K562 (cell line): ENCODE results near the gene SIAE. TPM values are rescaled to one million over a fixed set of nuclear protein-coding genes. Genes with fewer than 3 reads are reported as not detected.

Source experiments
- ATAC-seq: fragments of 200-7000 bp; cut with Tn5 transposase; 3 replicates; pipeline ENCODE4 v1.9.1; 2020; ENCODE audit warnings: moderate library complexity
- BruUV-seq: library from RNA; stranded (reverse); fragments of 400-500 nt; replicated peaks from 2 replicates; lab custom pipeline; 2021; lab: Mats Ljungman, UMichigan
- CTCF ChIA-PET: fragments of 300-600 bp; formaldehyde crosslinking; extraction: SDS; loops from one replicate; lab custom pipeline; 2021; ENCODE audit warnings: low intra/inter-chr PET ratio; lab: Yijun Ruan, JAX
- POLR2A ChIA-PET: fragments of 300-600, 350-650 bp; sonication (Branson Sonifier 250); formaldehyde crosslinking; extraction: SDS; loops from one replicate; lab custom pipeline; 2021; ENCODE audit warnings: antibody characterized with exemption, inconsistent platforms; lab: Yijun Ruan, JAX
- DNase-seq, 4 experiments: peaks; one replicate each; pipeline versions ENCODE4 v3.0.0 to v3.0.0-alpha.2; 2011 to 2018; ENCODE audit warnings: low spot score in 3 of 4, mixed read lengths in 3 of 4; ENCODE audit errors: extremely low read depth in 1 of 4
- FAIRE-seq: peaks from 2 replicates; lab custom pipeline; 2011; peaks lifted over from hg19 to GRCh38; lab: Jason Lieb, UNC
- H2AFZ ChIP-seq: 2 replicates; pipeline ENCODE4 v1.6.0; 2011; ENCODE audit warnings: low read depth, low read length, control low read depth, inconsistent platforms
- H3K27ac ChIP-seq: fragments of 200-600 bp; 3 replicates; pipeline ENCODE4 v1.8.0; 2011; ENCODE audit warnings: low read depth, mild to moderate bottlenecking, control low read depth, inconsistent platforms, low read length, moderate library complexity, mixed read lengths; ENCODE audit errors: extremely low read depth
- H3K27me3 ChIP-seq, 2 experiments: fragments of 300-600 bp in 1 of 2; 2 replicates in 1 of 2; 3 replicates in 1 of 2; pipeline versions ENCODE4 v1.6.0 to v1.8.0; 2011; ENCODE audit warnings: inconsistent platforms in 2 of 2, low read length in 2 of 2, mild to moderate bottlenecking in 1 of 2, mixed read lengths in 1 of 2, moderate library complexity in 1 of 2; ENCODE audit not compliant: control insufficient read depth in 2 of 2, insufficient read depth in 2 of 2
- H3K36me3 ChIP-seq: fragments of 300-600 bp; 3 replicates; pipeline ENCODE4 v1.8.0; 2011; ENCODE audit warnings: mild to moderate bottlenecking, low read length, inconsistent platforms; ENCODE audit not compliant: control insufficient read depth, insufficient read depth
- H3K4me1 ChIP-seq, 2 experiments: fragments of 200-600 bp in 1 of 2; replicated peaks in 1 of 2; 2 replicates in 1 of 2; 3 replicates in 1 of 2; pipeline versions ENCODE4 v1.5.1 to v1.8.0; 2011; ENCODE audit warnings: inconsistent platforms in 2 of 2, low read length in 2 of 2, mild to moderate bottlenecking in 1 of 2, mixed read lengths in 1 of 2, moderate library complexity in 1 of 2; ENCODE audit not compliant: control insufficient read depth in 2 of 2, insufficient read depth in 2 of 2
- H3K4me2 ChIP-seq: 2 replicates; pipeline ENCODE4 v1.6.1; 2011; ENCODE audit warnings: low read length, control low read depth, inconsistent platforms, mixed read lengths; ENCODE audit not compliant: insufficient read depth
- H3K4me3 ChIP-seq: fragments of 200-600 bp; sonication (generic), shearing (Covaris generic); 2 replicates; pipeline ENCODE4 v1.5.1; 2016; ENCODE audit warnings: control low read depth, inconsistent platforms
- H3K79me2 ChIP-seq: fragments of 200-600 bp; 3 replicates; pipeline ENCODE4 v1.8.0; 2011; ENCODE audit warnings: low read length, inconsistent platforms; ENCODE audit not compliant: control insufficient read depth, insufficient read depth
- H3K9ac ChIP-seq, 2 experiments: 2 replicates each; pipeline versions ENCODE4 v1.6.0 to v1.6.1; 2011; ENCODE audit warnings: low read depth in 2 of 2, low read length in 2 of 2, control low read depth in 1 of 2, inconsistent platforms in 1 of 2, mild to moderate bottlenecking in 1 of 2, mixed read lengths in 1 of 2; ENCODE audit not compliant: insufficient read depth in 1 of 2
- H3K9me1 ChIP-seq: one replicate; pipeline ENCODE4 v1.6.0; 2011; ENCODE audit warnings: inconsistent platforms, mild to moderate bottlenecking, low read length, moderate library complexity; ENCODE audit not compliant: control insufficient read depth, insufficient read depth
- H3K9me3 ChIP-seq: replicated peaks from 2 replicates; pipeline ENCODE4 v1.5.1; 2011; ENCODE audit warnings: low read depth, low read length, inconsistent platforms; ENCODE audit not compliant: control insufficient read depth, insufficient read depth
- H4K20me1 ChIP-seq: replicated peaks from 2 replicates; pipeline ENCODE4 v1.6.1; 2011; ENCODE audit warnings: low read length, inconsistent platforms, mixed read lengths; ENCODE audit not compliant: control insufficient read depth, insufficient read depth
- FOXA3 ChIP-seq, 2 experiments: fragments of 450-650 bp in 1 of 2; sonication (generic) in 1 of 2; formaldehyde crosslinking; IDR thresholded peaks in 1 of 2; conservative IDR thresholded peaks in 1 of 2; 2 replicates each; pipeline versions ENCODE4 v1.4.0 to v1.8.0; 2020 to 2022; ENCODE audit warnings: mild to moderate bottlenecking in 2 of 2, missing genetic modification reagents in 1 of 2
- HDAC2 ChIP-seq: fragments of 450-650 bp; IDR thresholded peaks from 2 replicates; pipeline ENCODE4 v1.6.1; 2016; ENCODE audit warnings: mild to moderate bottlenecking
- OTX1 ChIP-seq: fragments of 450-650 bp; formaldehyde crosslinking; IDR thresholded peaks from 2 replicates; pipeline ENCODE4 v1.4.0; 2022; ENCODE audit warnings: mild to moderate bottlenecking
- SREBF2 ChIP-seq: sonication (generic); formaldehyde crosslinking; IDR thresholded peaks from 2 replicates; pipeline ENCODE4 v1.4.0; 2020; ENCODE audit warnings: mild to moderate bottlenecking, missing genetic modification reagents
- WGBS: fragments of 100-300 bp; shearing (Covaris generic); methylation state at CpG from one replicate; pipeline ENCODE4 v1.1.6; 2016; ENCODE audit warnings: low coverage, mixed read lengths; ENCODE audit not compliant: insufficient coverage; ENCODE audit errors: missing lambda C conversion rate; 5-methylcytosine and 5-hydroxymethylcytosine counted together
- in situ Hi-C: fragments of 300-500 bp; cut with MboI; formaldehyde crosslinking; loops from 4 replicates; pipeline ENCODE4 v1.15.0; 2018; ENCODE audit warnings: inconsistent platforms, mixed read lengths
- intact Hi-C: fragments of 100-400 bp; cut with micrococcal nuclease; formaldehyde crosslinking; loops from 2 replicates; pipeline ENCODE4 v1.14.2; 2022
- polyA plus RNA-seq, 8 experiments: library from polyadenylated mRNA; depleted of rRNA in 4 of 8; stranded (reverse) in 5 of 8; unstranded in 3 of 8; fragments of >200 nt; fragmentation: Nextera tagmentation in 2 of 8; fragmentation: Illumina TruSeq in 1 of 8; extraction: Ambion mirVana in 2 of 8; extraction: Trizol in 1 of 8; gene quantifications; 2 replicates each; pipeline versions ENCODE4 v1.2.1 to v1.2.3, GENCODE V29; 2011 to 2014; ENCODE audit warnings: inconsistent platforms in 1 of 8, missing spikeins in 1 of 8
- small RNA-seq: library from RNA; depleted of rRNA; stranded (forward); fragments of <200 nt; gene quantifications from one replicate; pipeline ENCODE3, GENCODE V24; 2014
- total RNA-seq, 7 experiments: library from RNA; depleted of rRNA in 6 of 7; stranded (reverse); fragments of >200 nt in 6 of 7; fragmentation: Illumina TruSeq in 2 of 7; extraction: Trizol in 2 of 7; gene quantifications; 2 replicates each; pipeline versions ENCODE4 v1.2.1 to v1.2.3, GENCODE V29; 2011 to 2021; ENCODE audit warnings: low replicate concordance in 1 of 7

Gene SIAE
- total and polyA plus RNA-seq, 9 of the 15 experiments (the other 6 are each of a cell fraction or from before 2014, with no cell fraction given) = 0.89 to 9.6 (median 3.7) TPM

DNA sequence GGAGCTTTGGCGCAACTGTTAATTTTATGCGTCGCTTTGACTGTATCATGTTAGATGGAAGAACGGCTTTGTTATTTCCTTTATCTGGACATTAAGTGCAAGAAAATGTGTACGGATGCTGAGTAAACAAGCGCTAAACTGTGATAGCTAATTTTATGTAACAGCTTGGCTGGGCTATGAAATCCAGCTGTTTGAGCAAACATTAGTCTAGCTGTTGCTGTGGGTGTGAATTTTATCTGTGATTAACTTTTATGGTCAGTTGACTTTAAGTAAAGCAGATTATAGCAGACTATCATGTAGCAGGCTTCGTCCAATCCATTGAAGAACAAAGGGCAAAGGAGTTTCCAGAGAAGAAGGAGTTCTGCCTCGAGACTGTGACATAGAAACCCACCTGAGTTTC, 89.8 kb downstream of the SIAE start:
- no TSS peak for BruUV-seq
- H3K4me3 ChIP-seq = no peak overlapping the region
- 42% methylated on average over 8 of the region's 8 CpGs for WGBS
- no peaks in the 10 kb centered on the region for H3K79me2 ChIP-seq
- intact Hi-C loops = loop anchor here (10.0 kb wide), 1 partner anchor 389 kb away; no protein-coding TSS in a partner anchor
- CTCF ChIA-PET = interaction anchor here (0.8 kb wide), 1 partner anchor 476 kb away, joined by 3 read pairs; no protein-coding TSS in a partner anchor
- H3K4me1 ChIP-seq = peaks cover 0 to 5% of the 10 kb centered on the region in 2 experiments; a peak in 2 of 5 replicates
- H3K4me2 ChIP-seq = no peak overlapping the region
- no peaks in the 10 kb centered on the region for H4K20me1 ChIP-seq
- no peaks in the 10 kb centered on the region for H3K27me3 ChIP-seq
- no peaks in the 10 kb centered on the region for H3K36me3 ChIP-seq
- TF ChIP-seq OTX1 (CRISPR knock-in tag) (no peak), SREBF2 (CRISPR knock-in tag) (no peak), HDAC2 (no peak), FOXA3 (CRISPR knock-in tag; conservative IDR thresholded peaks at IDR 0.05 in 1 of 2, IDR thresholded peaks at IDR 0.05 in 1 of 2) (peak in 1 of 2 experiments; percentile 35; a peak in 1 of 4 replicates)
- DNase-seq (no peak), FAIRE-seq (no peak), ATAC-seq (no peak)
- H2AFZ ChIP-seq = no peak overlapping the region
- no peaks in the 10 kb centered on the region for H3K9me1 ChIP-seq
- POLR2A ChIA-PET = interaction anchor here (0.8 kb wide), 1 partner anchor 15 kb away, joined by 3 read pairs; no protein-coding TSS in a partner anchor
- in situ Hi-C loops = loop anchor here (25.0 kb wide), 1 partner anchor 521 kb away; no protein-coding TSS in a partner anchor
- no peaks in the 10 kb centered on the region for H3K9me3 ChIP-seq
- no peak overlapping the region for H3K9ac ChIP-seq
- H3K27ac ChIP-seq = no peak overlapping the region

Small RNA genes lying within 50 kb of the gene (small RNA-seq; reads per million reads assigned to genes)
- gene RNA5SP352 = not detected

Other genes starting within 250 kb of the SIAE start
Only the 7 nearest of the 14 such genes appear.
- gene OR8A1, start 103.7 kb downstream of the SIAE start, total RNA-seq (2014; rRNA removed) = 0.27 and 0.33 TPM in 2 replicates
- gene OR8A1, start 103.7 kb downstream of the SIAE start, total RNA-seq (2014; rRNA removed; fragmentation: Illumina TruSeq; extraction: Trizol) = 1.5 and 2.0 TPM in 2 replicates
- 2.3 and 2.7 TPM in 2 replicates for gene OR8A1, start 103.7 kb downstream of the SIAE start, total RNA-seq (2015; rRNA removed; fragmentation: Illumina TruSeq; extraction: Trizol)
- 1.4 and 1.7 TPM in 2 replicates for gene OR8A1, start 103.7 kb downstream of the SIAE start, total RNA-seq (2021)
- gene OR8A1, start 103.7 kb downstream of the SIAE start, polyA plus RNA-seq (2011; rRNA removed) = 1.5 and 2.6 TPM in 2 replicates
- 1.4 and 1.9 TPM in 2 replicates for gene OR8A1, start 103.7 kb downstream of the SIAE start, polyA plus RNA-seq (2014; fragmentation: Illumina TruSeq; extraction: Trizol)
- gene OR8A1, start 103.7 kb downstream of the SIAE start, polyA plus RNA-seq (2014; fragmentation: Nextera tagmentation; extraction: Ambion mirVana) = under 1 TPM; 0.48 to 0.63 TPM
- 0.46 and 1.0 TPM in 2 replicates for gene OR8A1, start 103.7 kb downstream of the SIAE start, polyA plus RNA-seq (2014; rRNA removed)
- 0.09 and 0.16 TPM in 2 replicates for gene PANX3, start 62.3 kb downstream of the SIAE start, total RNA-seq (2014; rRNA removed)
- gene PANX3, start 62.3 kb downstream of the SIAE start, total RNA-seq (2014; rRNA removed; fragmentation: Illumina TruSeq; extraction: Trizol) = 0.19 and 0.47 TPM in 2 replicates
- gene PANX3, start 62.3 kb downstream of the SIAE start, total RNA-seq (2015; rRNA removed; fragmentation: Illumina TruSeq; extraction: Trizol) = 0.40 and 0.49 TPM in 2 replicates
- gene PANX3, start 62.3 kb downstream of the SIAE start, total RNA-seq (2021) = 0.18 and 0.42 TPM in 2 replicates
- gene PANX3, start 62.3 kb downstream of the SIAE start, polyA plus RNA-seq (2011; rRNA removed) = 0.39 and 0.53 TPM in 2 replicates
- 0.47 and 0.68 TPM in 2 replicates for gene PANX3, start 62.3 kb downstream of the SIAE start, polyA plus RNA-seq (2014; fragmentation: Illumina TruSeq; extraction: Trizol)
- under 1 TPM; 0.11 to 0.30 TPM for gene PANX3, start 62.3 kb downstream of the SIAE start, polyA plus RNA-seq (2014; fragmentation: Nextera tagmentation; extraction: Ambion mirVana)
- gene PANX3, start 62.3 kb downstream of the SIAE start, polyA plus RNA-seq (2014; rRNA removed) = 0.22 and 0.69 TPM in 2 replicates
- 16.3 and 23.4 TPM in 2 replicates for gene TBRG1, start 50.9 kb downstream of the SIAE start, total RNA-seq (2014; rRNA removed)
- gene TBRG1, start 50.9 kb downstream of the SIAE start, total RNA-seq (2014; rRNA removed; fragmentation: Illumina TruSeq; extraction: Trizol) = 16.0 and 19.7 TPM in 2 replicates
- gene TBRG1, start 50.9 kb downstream of the SIAE start, total RNA-seq (2015; rRNA removed; fragmentation: Illumina TruSeq; extraction: Trizol) = 20.2 and 20.5 TPM in 2 replicates
- 21.0 and 25.2 TPM in 2 replicates for gene TBRG1, start 50.9 kb downstream of the SIAE start, total RNA-seq (2021)
- 24.0 and 30.0 TPM in 2 replicates for gene TBRG1, start 50.9 kb downstream of the SIAE start, polyA plus RNA-seq (2011; rRNA removed)
- 20.4 and 20.5 TPM in 2 replicates for gene TBRG1, start 50.9 kb downstream of the SIAE start, polyA plus RNA-seq (2014; fragmentation: Illumina TruSeq; extraction: Trizol)
- 10 to 100 TPM in 1 of 2 experiments, 1 to 10 TPM in 1; 8.7 to 11.5 TPM for gene TBRG1, start 50.9 kb downstream of the SIAE start, polyA plus RNA-seq (2014; fragmentation: Nextera tagmentation; extraction: Ambion mirVana)
- 20.3 and 28.7 TPM in 2 replicates for gene TBRG1, start 50.9 kb downstream of the SIAE start, polyA plus RNA-seq (2014; rRNA removed)
- gene SPA17, start 165 bp upstream of the SIAE start, total RNA-seq (2014; rRNA removed) = 6.8 and 10.6 TPM in 2 replicates
- 16.7 and 19.6 TPM in 2 replicates for gene SPA17, start 165 bp upstream of the SIAE start, total RNA-seq (2014; rRNA removed; fragmentation: Illumina TruSeq; extraction: Trizol)
- 15.9 and 16.1 TPM in 2 replicates for gene SPA17, start 165 bp upstream of the SIAE start, total RNA-seq (2015; rRNA removed; fragmentation: Illumina TruSeq; extraction: Trizol)
- gene SPA17, start 165 bp upstream of the SIAE start, total RNA-seq (2021) = 5.7 and 6.0 TPM in 2 replicates
- 9.4 and 19.3 TPM in 2 replicates for gene SPA17, start 165 bp upstream of the SIAE start, polyA plus RNA-seq (2011; rRNA removed)
- gene SPA17, start 165 bp upstream of the SIAE start, polyA plus RNA-seq (2014; fragmentation: Illumina TruSeq; extraction: Trizol) = 19.2 and 19.5 TPM in 2 replicates
- gene SPA17, start 165 bp upstream of the SIAE start, polyA plus RNA-seq (2014; fragmentation: Nextera tagmentation; extraction: Ambion mirVana) = 1 to 10 TPM; 9.0 to 9.9 TPM
- gene SPA17, start 165 bp upstream of the SIAE start, polyA plus RNA-seq (2014; rRNA removed) = 12.6 and 14.0 TPM in 2 replicates
- 2.0 and 3.8 TPM in 2 replicates for gene NRGN, start 66.2 kb upstream of the SIAE start, total RNA-seq (2014; rRNA removed)
- 0.29 and 0.61 TPM in 2 replicates for gene NRGN, start 66.2 kb upstream of the SIAE start, total RNA-seq (2014; rRNA removed; fragmentation: Illumina TruSeq; extraction: Trizol)
- 0.72 and 1.3 TPM in 2 replicates for gene NRGN, start 66.2 kb upstream of the SIAE start, total RNA-seq (2015; rRNA removed; fragmentation: Illumina TruSeq; extraction: Trizol)
- 6.8 and 7.8 TPM in 2 replicates for gene NRGN, start 66.2 kb upstream of the SIAE start, total RNA-seq (2021)
- gene NRGN, start 66.2 kb upstream of the SIAE start, polyA plus RNA-seq (2011; rRNA removed) = 3.4 and 4.1 TPM in 2 replicates
- gene NRGN, start 66.2 kb upstream of the SIAE start, polyA plus RNA-seq (2014; fragmentation: Illumina TruSeq; extraction: Trizol) = 3.5 and 4.5 TPM in 2 replicates
- not detected for gene NRGN, start 66.2 kb upstream of the SIAE start, polyA plus RNA-seq (2014; fragmentation: Nextera tagmentation; extraction: Ambion mirVana)
- gene NRGN, start 66.2 kb upstream of the SIAE start, polyA plus RNA-seq (2014; rRNA removed) = 3.2 and 5.7 TPM in 2 replicates
- gene VSIG2, start 78.5 kb upstream of the SIAE start, total RNA-seq (2014; rRNA removed) = not detected in 2 replicates
- not detected in 2 replicates for gene VSIG2, start 78.5 kb upstream of the SIAE start, total RNA-seq (2014; rRNA removed; fragmentation: Illumina TruSeq; extraction: Trizol)
- gene VSIG2, start 78.5 kb upstream of the SIAE start, total RNA-seq (2015; rRNA removed; fragmentation: Illumina TruSeq; extraction: Trizol) = not detected in 2 replicates
- not detected in 2 replicates for gene VSIG2, start 78.5 kb upstream of the SIAE start, total RNA-seq (2021)
- gene VSIG2, start 78.5 kb upstream of the SIAE start, polyA plus RNA-seq (2011; rRNA removed) = not detected in 2 replicates
- not detected in 2 replicates for gene VSIG2, start 78.5 kb upstream of the SIAE start, polyA plus RNA-seq (2014; fragmentation: Illumina TruSeq; extraction: Trizol)
- gene VSIG2, start 78.5 kb upstream of the SIAE start, polyA plus RNA-seq (2014; fragmentation: Nextera tagmentation; extraction: Ambion mirVana) = not detected
- gene VSIG2, start 78.5 kb upstream of the SIAE start, polyA plus RNA-seq (2014; rRNA removed) = not detected in 2 replicates
- gene ESAM, start 88.6 kb upstream of the SIAE start, total RNA-seq (2014; rRNA removed) = 0.14 and 0.29 TPM in 2 replicates
- 0.18 and 0.22 TPM in 2 replicates for gene ESAM, start 88.6 kb upstream of the SIAE start, total RNA-seq (2014; rRNA removed; fragmentation: Illumina TruSeq; extraction: Trizol)
- 0.15 and 0.22 TPM in 2 replicates for gene ESAM, start 88.6 kb upstream of the SIAE start, total RNA-seq (2015; rRNA removed; fragmentation: Illumina TruSeq; extraction: Trizol)
- gene ESAM, start 88.6 kb upstream of the SIAE start, total RNA-seq (2021) = 0.36 and 0.91 TPM in 2 replicates
- 0.47 and 1.1 TPM in 2 replicates for gene ESAM, start 88.6 kb upstream of the SIAE start, polyA plus RNA-seq (2011; rRNA removed)
- 0.65 and 0.90 TPM in 2 replicates for gene ESAM, start 88.6 kb upstream of the SIAE start, polyA plus RNA-seq (2014; fragmentation: Illumina TruSeq; extraction: Trizol)
- gene ESAM, start 88.6 kb upstream of the SIAE start, polyA plus RNA-seq (2014; fragmentation: Nextera tagmentation; extraction: Ambion mirVana) = under 1 TPM; 0.06 to 0.08 TPM
- gene ESAM, start 88.6 kb upstream of the SIAE start, polyA plus RNA-seq (2014; rRNA removed) = 0.22 and 1.5 TPM in 2 replicates